DMS53 treated with DMSO at 0.1 percent for 48 hours (cell line): ENCODE data around the gene MXRA5.
"Not testable (repeated sequence)": the region's sequence is repeated elsewhere in the genome, so short reads cannot be mapped to it uniquely, and the experiment has no call there.

Source experiments
- DNase-seq: peaks from one replicate; lab custom pipeline; 2025; ENCODE audit not compliant: unreplicated experiment; lab: John Stamatoyannopoulos, UW

Gene MXRA5

GRCh38 chrX:3345281-3346191, 916 bp downstream of the MXRA5 start:
- DNase-seq: no peak

GRCh38 chrX:3343569-3343968, 2.9 kb downstream of the MXRA5 start:
- not testable (repeated sequence) for DNase-seq

DNA sequence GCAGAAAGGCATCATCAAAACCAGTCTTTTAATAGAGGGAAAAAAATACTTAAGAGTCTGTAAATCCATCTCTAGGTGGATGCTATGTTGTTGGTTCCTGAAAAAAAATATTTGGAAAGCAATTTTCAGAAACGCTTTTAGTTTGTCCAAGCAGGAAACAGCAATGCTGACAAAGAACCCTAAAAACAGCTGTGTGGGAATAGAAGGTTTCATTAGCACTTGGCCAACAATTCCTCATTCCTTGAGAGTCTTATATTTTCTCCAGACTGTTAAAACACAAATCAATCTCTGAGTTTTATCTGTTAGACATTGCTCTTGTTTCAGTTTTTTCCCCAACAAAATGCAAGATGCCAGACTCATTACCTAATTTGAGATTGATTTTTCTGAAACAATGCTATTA, 6.4 kb downstream of the MXRA5 start:
- DNase-seq: no peak

GRCh38 chrX:3326681-3327080, 19.8 kb downstream of the MXRA5 start:
- DNase-seq: no peak

DNA sequence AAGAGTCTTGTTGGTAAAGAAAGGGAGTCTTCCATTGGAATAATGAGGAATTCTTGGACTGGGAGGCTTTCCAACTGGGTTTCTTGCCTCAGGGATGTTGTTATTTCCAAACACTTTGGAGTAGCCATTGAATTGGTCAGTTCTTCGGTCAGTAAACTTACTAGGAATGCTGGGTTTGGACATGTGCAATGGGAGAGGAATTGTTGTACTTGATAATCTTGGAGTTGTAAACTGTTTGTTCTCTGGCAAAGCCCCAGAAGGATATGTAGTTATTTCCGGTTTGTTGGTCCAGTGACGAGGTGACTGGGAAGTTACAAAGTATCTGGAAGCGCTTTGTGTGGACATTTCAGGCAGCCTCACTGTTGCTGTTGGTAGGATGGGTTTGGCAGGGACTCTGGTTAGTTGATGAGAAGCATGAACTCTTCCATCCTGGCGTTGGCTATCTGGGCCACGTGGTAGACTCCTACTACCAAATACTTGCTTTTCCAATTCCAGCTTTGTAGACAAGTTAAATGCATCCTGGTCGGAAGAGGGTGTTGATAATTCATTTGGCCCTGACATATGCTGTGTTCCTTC, 25.9 kb downstream of the MXRA5 start:
- DNase-seq: no peak

- DNase-seq: no peak
Observed at GRCh38 chrX:3317191-3317718, 29.2 kb downstream of the MXRA5 start.

DNA sequence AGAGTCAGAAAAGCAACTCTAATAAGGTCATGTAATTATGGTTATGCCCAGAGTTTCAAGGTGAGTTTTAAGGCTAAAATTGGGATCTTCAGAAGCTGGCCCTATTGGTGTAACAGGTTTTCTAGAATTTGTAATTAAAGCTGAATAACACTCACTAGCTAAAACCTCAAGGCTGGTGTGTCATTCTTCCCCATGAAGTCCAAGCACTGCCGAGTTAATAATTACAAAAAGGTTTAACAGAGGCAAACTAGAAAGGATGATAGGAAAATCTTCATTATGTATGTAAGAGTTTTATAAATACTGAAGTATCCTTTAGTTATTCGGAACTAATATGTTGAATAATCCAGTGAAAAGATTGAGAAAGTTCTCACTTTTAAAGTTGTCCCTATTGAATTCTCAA, 34.3 kb downstream of the MXRA5 start:
- DNase-seq: no peak

DNA sequence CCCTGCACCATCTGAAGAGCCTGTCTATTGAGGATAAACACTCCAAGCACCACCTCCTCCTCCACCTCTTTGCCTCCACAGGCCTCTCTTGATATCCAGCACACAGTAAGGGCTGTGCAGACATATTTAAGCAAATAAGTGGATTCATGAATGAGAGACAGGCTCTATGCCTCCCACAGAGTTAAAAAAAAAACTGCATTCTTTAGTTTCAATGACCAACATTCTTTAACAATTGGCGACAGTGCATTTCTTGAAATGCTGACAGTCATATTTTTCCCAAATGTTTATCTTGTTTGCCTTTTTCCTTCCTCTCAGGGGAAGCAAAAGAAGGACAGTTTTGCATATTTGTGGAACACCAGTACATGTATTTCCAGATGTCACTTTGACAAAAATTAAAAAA, 38.6 kb downstream of the MXRA5 start:
- no peak for DNase-seq

DNA sequence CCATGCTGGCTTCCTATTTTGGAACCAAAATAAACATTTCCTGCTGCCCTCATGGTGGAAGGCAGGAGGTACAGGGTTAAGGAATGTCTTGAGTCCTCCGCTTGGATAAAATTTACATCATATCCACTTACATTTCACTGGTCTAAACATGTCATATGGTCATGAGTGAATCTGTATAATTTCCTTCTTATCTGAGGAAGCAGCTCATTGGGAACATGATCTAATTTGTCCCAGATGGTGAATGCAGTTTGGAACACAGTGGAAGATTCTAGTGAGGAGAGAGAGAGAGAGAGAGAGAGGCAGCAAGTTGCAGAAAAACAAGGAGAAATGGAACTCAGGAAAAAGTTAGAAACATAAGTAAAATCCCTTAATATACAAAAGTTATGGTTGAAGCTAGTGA, 46.8 kb downstream of the MXRA5 start:
- no peak for DNase-seq

DNA sequence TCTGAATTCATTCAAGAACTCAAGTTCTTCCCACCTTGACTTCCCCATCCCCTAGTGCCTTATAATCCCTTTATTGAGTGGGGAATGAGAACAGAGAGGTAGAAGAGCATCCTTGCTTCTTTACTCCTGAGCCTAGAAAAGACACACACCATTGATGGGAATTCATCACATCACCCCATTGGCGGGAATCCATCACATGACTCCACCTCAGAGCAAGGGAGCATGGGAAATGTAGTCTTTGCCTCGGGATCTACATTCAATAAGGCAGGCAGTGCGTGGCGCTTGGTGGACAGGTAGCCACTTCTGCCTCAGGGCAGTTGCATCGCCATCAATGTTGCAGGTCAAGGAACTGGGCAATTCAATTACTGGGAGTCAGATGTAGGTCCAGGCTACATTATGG, 50.7 kb downstream of the MXRA5 start:
- no peak for DNase-seq

DNA sequence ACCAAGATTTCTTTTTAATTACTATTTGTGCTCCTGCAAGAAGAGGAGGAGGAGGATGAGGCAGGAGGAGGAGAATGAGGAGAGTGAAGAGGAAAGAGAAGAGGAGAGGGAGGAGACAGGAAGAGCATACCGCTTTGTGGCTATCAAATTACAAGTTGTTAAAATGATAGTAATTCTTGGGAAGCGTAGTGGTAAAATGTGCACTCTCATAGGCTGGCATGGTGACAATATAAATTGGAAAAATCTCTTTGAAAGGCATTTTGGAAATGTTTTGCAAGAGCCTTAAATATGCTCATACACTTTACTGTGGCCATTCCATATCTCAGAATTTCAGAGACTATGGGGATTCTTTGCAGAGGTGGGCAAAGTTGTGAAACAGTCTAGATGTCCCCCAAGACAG, 53.2 kb downstream of the MXRA5 start:
- no peak for DNase-seq

DNA sequence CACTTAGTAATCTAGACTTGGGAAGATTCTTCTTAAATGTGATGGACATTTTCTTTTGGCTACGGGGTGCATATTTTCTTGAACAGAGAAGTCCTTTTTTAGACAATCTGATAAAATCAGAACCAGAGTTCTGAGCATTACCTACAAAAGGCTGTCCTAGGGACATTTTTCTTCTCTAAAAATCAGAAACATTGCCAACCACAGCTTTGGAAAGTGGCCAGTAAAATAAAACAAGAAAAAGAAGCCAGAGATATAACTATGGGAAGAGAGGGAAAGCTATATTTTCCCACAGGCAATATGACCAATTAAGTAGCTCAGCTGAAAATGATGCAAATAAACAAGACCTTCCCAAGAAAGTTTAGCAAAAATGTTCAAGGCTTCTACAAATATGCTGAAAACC, 55.9 kb downstream of the MXRA5 start:
- DNase-seq: no peak

DNA sequence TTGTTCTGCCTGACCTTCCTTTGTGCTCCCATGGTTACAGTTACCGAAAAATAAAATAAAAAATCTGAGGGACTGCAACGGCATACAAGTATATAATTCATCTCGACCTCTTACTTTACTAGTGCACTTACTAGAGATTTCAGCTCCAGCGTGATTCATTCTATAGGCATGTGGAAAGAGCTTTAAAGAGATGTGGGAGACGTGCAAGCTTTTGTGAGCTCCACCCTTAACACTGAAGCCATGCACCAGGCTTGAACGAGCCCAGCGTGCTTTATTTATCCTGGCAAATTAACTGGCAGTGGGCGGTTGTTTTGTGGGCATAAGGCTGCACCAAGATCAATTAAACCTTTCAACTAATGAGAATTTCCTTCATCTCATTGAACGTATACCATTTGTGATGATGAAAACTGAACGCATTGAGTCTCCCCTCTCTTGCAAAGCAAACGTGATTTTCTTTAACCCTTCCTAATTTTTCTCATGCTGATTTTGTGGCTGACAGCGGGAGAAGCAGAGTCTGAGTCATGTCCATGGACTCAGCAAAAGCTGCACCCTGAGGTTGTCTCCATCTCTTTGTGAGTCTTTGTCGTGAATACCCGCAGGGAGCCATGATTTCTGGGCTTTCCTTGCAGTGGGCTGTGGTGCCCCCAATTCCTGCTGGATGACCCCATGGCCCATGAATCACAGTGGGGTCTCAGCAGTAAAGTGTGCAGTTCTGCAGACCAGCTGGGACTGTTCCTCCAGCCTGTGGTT, 60.1 kb downstream of the MXRA5 start:
- no peak for DNase-seq

GRCh38 chrX:3280706-3281105, 65.7 kb downstream of the MXRA5 start:
- DNase-seq: no peak

- DNase-seq: not testable (repeated sequence)
Observed at GRCh38 chrX:3273668-3274067, 72.8 kb downstream of the MXRA5 start.

DNA sequence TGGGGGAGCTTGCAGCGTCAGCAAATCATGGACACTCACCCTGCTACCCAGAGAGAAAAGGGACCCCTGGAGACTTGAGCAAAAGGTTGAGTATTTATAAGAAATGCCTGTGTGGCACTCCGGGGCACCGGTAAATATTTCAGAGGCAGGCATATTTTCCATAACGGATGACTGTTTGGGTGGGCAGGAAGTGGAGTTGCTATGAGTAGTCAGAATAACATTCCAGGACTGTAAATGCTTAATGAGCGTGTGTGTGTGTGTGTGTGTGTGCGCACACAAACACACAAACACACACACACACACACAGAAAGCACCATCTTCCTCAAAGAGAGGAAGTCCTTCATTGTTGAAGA, 74.6 kb downstream of the MXRA5 start:
- no peak for DNase-seq

DNA sequence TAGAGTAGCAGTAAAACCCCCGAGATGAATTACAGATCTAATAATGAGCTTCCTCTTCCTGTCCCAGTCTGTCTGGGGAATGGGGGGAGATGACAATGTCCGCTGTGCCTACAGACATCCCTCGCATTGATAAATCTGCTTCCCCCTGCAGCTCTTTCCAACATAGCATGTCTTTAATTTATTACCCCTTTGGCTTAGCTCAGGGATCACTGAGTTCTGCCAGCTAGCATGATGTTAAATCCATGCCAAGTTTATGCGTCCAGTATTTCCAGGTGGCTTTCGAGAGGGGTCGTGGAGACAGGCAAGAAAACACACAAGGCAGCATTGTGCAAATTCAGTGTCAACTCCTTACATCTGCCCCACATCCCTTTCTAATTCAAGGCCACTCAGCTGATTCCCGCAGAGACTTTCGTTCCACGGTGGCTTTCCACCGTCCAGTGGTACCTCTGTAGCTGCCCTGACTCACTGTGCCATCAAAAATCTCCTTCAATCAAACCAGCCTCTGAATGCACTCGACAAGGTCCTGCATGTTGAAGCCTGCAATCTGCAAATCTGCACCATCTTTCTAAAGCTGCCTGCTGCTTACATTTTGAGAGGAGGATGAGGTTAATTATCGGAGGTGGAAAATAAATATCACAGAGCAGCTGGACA, 75.1 kb downstream of the MXRA5 start:
- DNase-seq: no peak

DNA sequence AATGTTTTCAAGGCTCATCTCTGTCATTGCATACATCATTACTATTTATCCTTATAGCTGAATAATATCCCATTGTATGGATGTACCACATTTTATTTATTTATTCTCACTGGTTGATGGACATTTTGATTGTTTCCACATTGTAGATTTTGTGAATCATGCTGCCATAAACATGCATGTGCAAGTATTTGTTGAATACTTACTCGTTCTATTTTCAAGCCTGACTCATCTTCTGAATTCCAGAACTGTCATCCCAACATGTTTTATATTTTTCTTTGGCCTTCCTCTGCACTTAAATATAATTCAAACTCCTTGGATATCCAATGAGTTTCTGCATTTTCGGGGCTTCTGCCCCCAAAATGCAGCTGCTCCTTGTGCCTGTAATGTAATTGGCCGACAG, 77.6 kb downstream of the MXRA5 start:
- DNase-seq: no peak

DNA sequence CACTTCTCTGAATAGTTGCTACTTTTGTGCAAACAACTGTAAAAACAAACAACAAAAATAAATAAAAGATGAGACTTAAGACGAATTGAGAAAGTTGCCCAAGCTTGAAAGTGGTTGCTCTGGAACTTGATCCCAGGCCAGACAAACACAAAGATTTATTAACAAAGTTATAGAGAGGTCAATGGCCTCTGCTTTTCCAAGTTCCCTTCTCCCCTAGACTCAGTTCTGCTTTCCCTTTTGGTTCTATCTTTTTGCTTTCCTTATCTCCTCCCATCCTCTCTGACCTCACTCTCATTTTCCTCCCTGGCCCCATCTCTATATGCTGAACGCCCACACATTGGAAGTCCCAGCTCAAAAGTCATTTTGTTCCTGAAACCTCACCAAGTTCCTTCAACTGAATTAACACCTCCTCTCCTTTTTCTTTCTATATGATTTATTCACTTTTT, 82.7 kb downstream of the MXRA5 start:
- no peak for DNase-seq

DNA sequence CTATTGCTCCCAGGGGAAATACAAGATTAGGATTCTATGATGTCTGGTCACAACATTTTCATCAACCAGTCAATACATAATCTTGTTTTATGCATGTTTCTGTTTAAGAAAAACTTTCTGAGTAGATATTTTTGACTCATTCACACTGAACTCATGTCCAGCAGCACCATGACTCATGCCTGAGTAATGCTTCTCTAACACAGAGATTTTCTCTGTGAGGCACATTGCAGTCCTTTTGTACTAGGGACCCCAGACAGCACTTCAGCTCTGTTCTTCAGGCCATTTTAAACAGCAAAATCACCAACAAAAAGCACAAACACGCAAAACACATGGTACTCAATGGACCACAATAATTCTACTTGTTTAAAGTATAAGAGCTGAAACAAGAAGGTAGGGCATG, 83.6 kb downstream of the MXRA5 start:
- DNase-seq: no peak
